ENCODE measurements around the gene NPRL2. TPM values are rescaled to one million over a fixed set of nuclear protein-coding genes. Genes with fewer than 3 reads are reported as not detected.

The NPRL2 gene
- total and polyA plus RNA-seq, 2 experiments from 2014 or later, result 17.9 to 28.9 TPM

DNA sequence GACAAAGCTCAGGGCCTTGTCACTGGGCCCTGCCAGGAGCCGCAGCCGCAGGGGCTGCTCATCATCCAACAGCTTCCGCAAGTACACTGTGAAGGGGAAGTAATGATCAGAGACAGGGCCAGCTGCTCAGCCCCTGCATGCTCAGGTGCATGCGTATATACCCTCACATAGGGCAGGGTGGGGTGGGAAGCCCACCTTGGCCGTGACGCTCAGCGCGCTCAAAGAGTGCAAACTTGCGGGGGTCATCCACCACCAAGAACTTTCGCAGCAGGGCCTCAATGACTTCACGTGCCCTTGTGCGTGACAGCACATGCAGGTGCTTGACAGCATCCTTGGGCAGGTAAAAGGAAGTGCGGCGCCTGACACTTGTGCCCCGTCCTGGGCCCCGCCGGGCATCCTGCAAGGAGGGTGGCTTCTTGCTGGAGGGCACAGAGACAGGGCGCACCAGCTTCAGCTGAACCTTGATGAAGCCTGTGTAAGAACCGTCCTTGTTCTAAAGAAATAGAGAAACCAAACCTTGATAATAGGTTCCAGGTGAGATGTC, 19.1 kb downstream of the NPRL2 start:
- peaks cover 56% of the 10 kb centered on the region for H3F3A ChIP-seq (ENCODE audit: insufficient read depth)
- H3K9ac ChIP-seq, result no peak overlapping the region
- in situ Hi-C loops (cut with MboI), result no loop called here
- 93% methylated on average over 19 of the region's 19 CpGs for WGBS, 2 experiments (ENCODE audit: low coverage in 1 of 2, low lambda C conversion rate in 2 of 2, missing lambda C conversion rate in 2 of 2)
- no peak for DNase-seq
- no peaks in the 10 kb centered on the region; the same call in 1 of the 2 replicates for H4K20me1 ChIP-seq (ENCODE audit: insufficient read depth)
- H3K9me2 ChIP-seq (ENCODE audit: insufficient read depth), result no peaks in the 10 kb centered on the region
- H3K4me2 ChIP-seq (ENCODE audit: unreplicated experiment), result no peak overlapping the region
- H3K9me3 ChIP-seq (ENCODE audit: low read depth), result no peaks in the 10 kb centered on the region
- TF ChIP-seq EZH2phosphoT487 (IDR thresholded peaks at IDR 0.05; ENCODE audit: insufficient read depth, low read depth), result no peak
- no peak for TF ChIP-seq EZH2 (IDR thresholded peaks at IDR 0.05; ENCODE audit: insufficient read depth, poor library complexity, severe bottlenecking)
- peaks cover 23% of the 10 kb centered on the region for H3K36me3 ChIP-seq (ENCODE audit: low read depth)
- no peak overlapping the region for H3K27ac ChIP-seq
- H3K79me2 ChIP-seq (ENCODE audit: insufficient read depth), result peaks cover 77% of the 10 kb centered on the region
- H2AFZ ChIP-seq, result no peak overlapping the region
- H3K4me1 ChIP-seq (ENCODE audit: insufficient read depth), result peaks cover 44% of the 10 kb centered on the region
- no peaks in the 10 kb centered on the region for H3K27me3 ChIP-seq (replicated peaks; ENCODE audit: insufficient read depth)
- no peak overlapping the region for H3K4me3 ChIP-seq

DNA sequence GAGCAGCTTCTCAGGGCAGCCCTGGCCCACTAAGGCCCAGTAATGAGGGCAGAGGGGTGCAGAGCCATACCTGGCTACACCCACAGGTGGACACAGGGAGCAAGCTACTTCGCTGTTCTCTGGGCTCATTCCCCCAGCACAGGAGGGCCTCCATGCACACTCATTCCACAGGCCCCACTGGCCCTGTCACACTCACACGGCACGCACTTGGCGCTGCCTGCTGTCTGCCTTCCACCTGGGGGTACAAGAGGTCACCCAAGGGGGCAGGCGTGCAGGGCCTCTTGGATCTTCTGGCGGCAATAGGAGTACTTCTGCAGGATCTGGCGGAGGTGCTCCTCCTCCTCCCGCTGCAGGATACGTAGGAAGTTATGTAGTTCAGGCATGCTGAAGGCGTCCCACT, 20.2 kb downstream of the NPRL2 start:
- in situ Hi-C loops (cut with MboI), result no loop called here
- Histone ChIP-seq H3K27ac (no peak overlapping the region), H3K36me3 (ENCODE audit: low read depth) (peaks cover 23% of the 10 kb centered on the region), H3K9ac (no peak overlapping the region), H3K9me2 (ENCODE audit: insufficient read depth) (no peaks in the 10 kb centered on the region), H3K4me2 (ENCODE audit: unreplicated experiment) (no peak overlapping the region), H2AFZ (no peak overlapping the region), H3K4me1 (ENCODE audit: insufficient read depth) (peaks cover 37% of the 10 kb centered on the region), H3K79me2 (ENCODE audit: insufficient read depth) (peaks cover 69% of the 10 kb centered on the region), H3K4me3 (no peak overlapping the region), H3K9me3 (ENCODE audit: low read depth) (no peaks in the 10 kb centered on the region), H3K27me3 (replicated peaks; ENCODE audit: insufficient read depth) (no peaks in the 10 kb centered on the region), H4K20me1 (ENCODE audit: insufficient read depth) (no peaks in the 10 kb centered on the region; the same call in 1 of the 2 replicates), H3F3A (ENCODE audit: insufficient read depth) (peaks cover 45% of the 10 kb centered on the region)
- 90 to 92% methylated on average over 10 of the region's 10 CpGs for WGBS, 2 experiments (ENCODE audit: low coverage in 1 of 2, low lambda C conversion rate in 2 of 2, missing lambda C conversion rate in 2 of 2)
- DNase-seq, result no peak
- TF ChIP-seq EZH2phosphoT487 (IDR thresholded peaks at IDR 0.05; ENCODE audit: insufficient read depth, low read depth) (no peak), EZH2 (IDR thresholded peaks at IDR 0.05; ENCODE audit: insufficient read depth, poor library complexity, severe bottlenecking) (no peak)

DNA sequence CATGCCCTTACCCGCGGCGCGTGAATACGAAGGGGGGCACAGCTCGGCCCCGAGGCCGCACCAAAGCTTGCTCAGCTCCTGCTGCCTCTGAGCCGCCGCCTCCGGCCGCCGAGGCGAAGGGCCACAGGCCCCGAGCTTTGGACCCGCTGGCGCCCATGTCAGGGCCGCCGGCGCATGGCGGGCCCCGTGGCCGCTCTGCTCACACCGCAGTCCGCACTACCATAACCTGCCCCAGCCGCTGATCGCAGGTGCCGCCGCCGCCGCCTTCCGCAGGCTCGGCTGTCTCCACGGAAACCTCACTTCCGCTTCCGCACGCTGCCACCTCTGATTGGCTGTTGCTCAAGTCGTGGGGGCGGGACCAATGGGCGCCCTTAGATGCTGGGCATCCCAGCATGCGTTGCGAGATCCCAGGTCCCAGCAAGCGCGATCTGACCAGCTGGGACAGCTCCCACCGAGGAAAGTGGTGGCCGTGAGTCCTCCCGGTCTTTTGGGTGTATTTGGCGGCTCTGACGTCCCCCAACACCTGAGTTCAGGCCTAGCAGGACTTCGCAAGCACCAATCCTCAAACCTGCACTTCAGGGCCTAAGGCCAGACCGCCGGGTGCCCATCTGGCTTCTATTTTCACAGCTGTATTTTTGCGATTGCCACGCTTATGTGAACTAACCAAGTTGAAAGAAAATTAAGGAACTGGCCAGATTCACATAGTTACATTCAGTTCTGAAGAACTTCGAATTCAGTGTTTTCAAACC, 22.5 kb downstream of the NPRL2 start, which contains the start of gene TUSC2:
Gene TUSC2, minus strand, starts transcription at position 281 of the 749 bp plus-strand sequence. Its CDS starts 124 bp downstream, at position 157.
- Histone ChIP-seq H3K4me1 (ENCODE audit: insufficient read depth) (peaks cover 15% of the 10 kb centered on the region), H3K9me2 (ENCODE audit: insufficient read depth) (no peaks in the 10 kb centered on the region), H3K9ac (peak within 1 kb of the TSS; percentile 88), H3K27ac (peak within 1 kb of the TSS; percentile 76), H3K4me2 (ENCODE audit: unreplicated experiment) (peak within 1 kb of the TSS; percentile 79), H3K27me3 (replicated peaks; ENCODE audit: insufficient read depth) (no peaks in the 10 kb centered on the region), H3K79me2 (ENCODE audit: insufficient read depth) (peaks cover 47% of the 10 kb centered on the region), H3F3A (ENCODE audit: insufficient read depth) (peaks cover 31% of the 10 kb centered on the region), H3K9me3 (ENCODE audit: low read depth) (no peaks in the 10 kb centered on the region), H3K4me3 (peak within 1 kb of the TSS; percentile 82), H4K20me1 (ENCODE audit: insufficient read depth) (no peaks in the 10 kb centered on the region), H2AFZ (peak within 1 kb of the TSS; percentile 68), H3K36me3 (ENCODE audit: low read depth) (peaks cover 23% of the 10 kb centered on the region)
- TF ChIP-seq EZH2phosphoT487 (IDR thresholded peaks at IDR 0.05; ENCODE audit: insufficient read depth, low read depth), result no peak
- no peak for TF ChIP-seq EZH2 (IDR thresholded peaks at IDR 0.05; ENCODE audit: insufficient read depth, poor library complexity, severe bottlenecking)
- DNase-seq, result peak; percentile 100
- in situ Hi-C loops (cut with MboI), result no loop called here
- WGBS, 2 experiments (ENCODE audit: low coverage in 1 of 2, low lambda C conversion rate in 2 of 2, missing lambda C conversion rate in 2 of 2), result 1% methylated on average over 36 to 37 of the region's 55 CpGs

DNA sequence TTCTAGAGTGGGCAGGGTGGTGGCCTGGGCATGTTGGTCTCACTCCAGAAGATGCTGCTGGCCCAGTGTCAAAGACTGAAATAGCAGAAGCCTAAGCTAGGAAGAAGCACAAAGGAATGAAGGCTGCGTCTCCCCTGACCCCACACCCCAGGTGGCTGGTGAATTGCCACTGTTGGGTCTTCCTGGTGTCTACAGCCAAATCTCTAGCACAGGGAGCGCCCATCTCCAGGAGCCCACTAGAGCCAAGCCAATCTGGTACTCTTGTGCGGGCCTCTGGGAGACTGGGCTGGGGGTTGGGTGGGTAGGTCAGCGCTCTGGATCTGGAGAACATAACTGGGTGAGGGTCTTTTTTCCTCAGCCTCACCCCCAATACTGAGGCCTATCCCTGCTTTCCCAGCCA, 23.4 kb downstream of the NPRL2 start:
- TF ChIP-seq EZH2 (IDR thresholded peaks at IDR 0.05; ENCODE audit: insufficient read depth, poor library complexity, severe bottlenecking), result no peak
- TF ChIP-seq EZH2phosphoT487 (IDR thresholded peaks at IDR 0.05; ENCODE audit: insufficient read depth, low read depth), result no peak
- Histone ChIP-seq H3K4me3 (peak overlapping the region; percentile 82), H4K20me1 (ENCODE audit: insufficient read depth) (no peaks in the 10 kb centered on the region), H3K9me3 (ENCODE audit: low read depth) (no peaks in the 10 kb centered on the region), H3K36me3 (ENCODE audit: low read depth) (peaks cover 23% of the 10 kb centered on the region), H2AFZ (no peak overlapping the region), H3K27ac (0 out of 2 replicates have a peak overlapping the region, but pooled peaks have one; percentile 76), H3K4me2 (ENCODE audit: unreplicated experiment) (peak overlapping the region; percentile 79), H3K9ac (peak overlapping the region; percentile 88), H3F3A (ENCODE audit: insufficient read depth) (peaks cover 31% of the 10 kb centered on the region), H3K9me2 (ENCODE audit: insufficient read depth) (no peaks in the 10 kb centered on the region), H3K27me3 (replicated peaks; ENCODE audit: insufficient read depth) (no peaks in the 10 kb centered on the region), H3K4me1 (ENCODE audit: insufficient read depth) (peaks cover 17% of the 10 kb centered on the region), H3K79me2 (ENCODE audit: insufficient read depth) (peaks cover 37% of the 10 kb centered on the region)
- 51 to 52% methylated on average over 4 of the region's 4 CpGs for WGBS, 2 experiments (ENCODE audit: low coverage in 1 of 2, low lambda C conversion rate in 2 of 2, missing lambda C conversion rate in 2 of 2)
- in situ Hi-C loops (cut with MboI), result no loop called here
- no peak for DNase-seq
